Measurements from ENCODE around the gene KRT20.

GRCh38 chr17:40828454-40829044, 56.5 kb downstream of the KRT20 start:
- TF ChIP-seq, protein P1, sequence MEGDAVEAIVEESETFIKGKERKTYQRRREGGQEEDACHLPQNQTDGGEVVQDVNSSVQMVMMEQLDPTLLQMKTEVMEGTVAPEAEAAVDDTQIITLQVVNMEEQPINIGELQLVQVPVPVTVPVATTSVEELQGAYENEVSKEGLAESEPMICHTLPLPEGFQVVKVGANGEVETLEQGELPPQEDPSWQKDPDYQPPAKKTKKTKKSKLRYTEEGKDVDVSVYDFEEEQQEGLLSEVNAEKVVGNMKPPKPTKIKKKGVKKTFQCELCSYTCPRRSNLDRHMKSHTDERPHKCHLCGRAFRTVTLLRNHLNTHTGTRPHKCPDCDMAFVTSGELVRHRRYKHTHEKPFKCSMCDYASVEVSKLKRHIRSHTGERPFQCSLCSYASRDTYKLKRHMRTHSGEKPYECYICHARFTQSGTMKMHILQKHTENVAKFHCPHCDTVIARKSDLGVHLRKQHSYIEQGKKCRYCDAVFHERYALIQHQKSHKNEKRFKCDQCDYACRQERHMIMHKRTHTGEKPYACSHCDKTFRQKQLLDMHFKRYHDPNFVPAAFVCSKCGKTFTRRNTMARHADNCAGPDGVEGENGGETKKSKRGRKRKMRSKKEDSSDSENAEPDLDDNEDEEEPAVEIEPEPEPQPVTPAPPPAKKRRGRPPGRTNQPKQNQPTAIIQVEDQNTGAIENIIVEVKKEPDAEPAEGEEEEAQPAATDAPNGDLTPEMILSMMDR (IDR thresholded peaks at IDR 0.05; ENCODE audit: borderline replicate concordance, extremely low read depth, low read length, poor library complexity, severe bottlenecking), result no peak
- no peak for TF ChIP-seq EZH2 (IDR thresholded peaks at IDR 0.05; ENCODE audit: borderline replicate concordance, low read depth, low read length, severe bottlenecking)
